Right cardiac atrium (tissue), 5 donors: ENCODE measurements around the gene KLC1. TPM values are rescaled to one million over a fixed set of nuclear protein-coding genes. Genes with fewer than 3 reads are reported as not detected.
"Not testable (repeated sequence)": the region's sequence is repeated elsewhere in the genome, so short reads cannot be mapped to it uniquely, and the experiment has no call there.

Experiments
- ATAC-seq, 2 donors: fragments of 200-7000 bp; cut with Tn5 transposase; one replicate each; pipeline versions ENCODE4 v1.8.0 to v1.9.1; 2020; ENCODE audit warnings: moderate library complexity in 2 of 2, mild to moderate bottlenecking in 1 of 2
- DNase-seq, 3 donors: peaks; one replicate each; pipeline ENCODE4 v3.0.0-alpha.2; 2020
- H3K27ac ChIP-seq: one replicate; pipeline ENCODE4 v1.5.1; 2013; ENCODE audit warnings: mild to moderate bottlenecking, low read length, control low read depth, moderate library complexity
- H3K27me3 ChIP-seq: one replicate; pipeline ENCODE4 v1.6.1; 2013; ENCODE audit not compliant: control insufficient read depth, insufficient read depth
- H3K4me1 ChIP-seq: one replicate; pipeline ENCODE4 v1.6.1; 2013; ENCODE audit warnings: low read length; ENCODE audit not compliant: control insufficient read depth, insufficient read depth
- H3K4me3 ChIP-seq: one replicate; pipeline ENCODE4 v1.5.1; 2013; ENCODE audit warnings: low read length, control low read depth
- H3K9me3 ChIP-seq: one replicate; pipeline ENCODE4 v1.6.1; 2013; ENCODE audit warnings: low read length; ENCODE audit not compliant: control insufficient read depth
- WGBS: extraction: QIAGEN DNeasy Blood & Tissue Kit; methylation state at CpG from one replicate; pipeline ENCODE4 v1.1.7; 2013; 5-methylcytosine and 5-hydroxymethylcytosine counted together
- intact Hi-C, 4 donors: fragments of 100-400 bp; cut with DNase I; formaldehyde crosslinking; loops; one replicate each; pipeline versions ENCODE4 v1.11.0 to v1.14.0; 2022 to 2023
- polyA plus RNA-seq: library from polyadenylated mRNA; stranded (reverse); fragments of 200-250 nt; gene quantifications from one replicate; pipeline ENCODE4 v1.2.3, GENCODE V29; 2013
- total RNA-seq, 4 donors: library from RNA; stranded (reverse); fragmentation: NEBNext Ultra II Directional; extraction: Animal tissue kit (Norgen Biotek cat#: 25700); gene quantifications; one replicate each; pipeline ENCODE4 v1.2.1, GENCODE V29; 2021
- donor health status: healthy with polysubstance abuse.
- donor health status: DM: no; HTN: yes; CAD: no.
- donor health status: DM: no; HTN: no; CAD: no.
- donor health status: DM: no; HTN: yes; CAD: no; lungs with severe emphysema.
- donor health status: DM: yes; HTN: yes; CAD: no.

KLC1 gene
- total and polyA plus RNA-seq, 5 donors = 110 to 137 (median 126) TPM

DNA sequence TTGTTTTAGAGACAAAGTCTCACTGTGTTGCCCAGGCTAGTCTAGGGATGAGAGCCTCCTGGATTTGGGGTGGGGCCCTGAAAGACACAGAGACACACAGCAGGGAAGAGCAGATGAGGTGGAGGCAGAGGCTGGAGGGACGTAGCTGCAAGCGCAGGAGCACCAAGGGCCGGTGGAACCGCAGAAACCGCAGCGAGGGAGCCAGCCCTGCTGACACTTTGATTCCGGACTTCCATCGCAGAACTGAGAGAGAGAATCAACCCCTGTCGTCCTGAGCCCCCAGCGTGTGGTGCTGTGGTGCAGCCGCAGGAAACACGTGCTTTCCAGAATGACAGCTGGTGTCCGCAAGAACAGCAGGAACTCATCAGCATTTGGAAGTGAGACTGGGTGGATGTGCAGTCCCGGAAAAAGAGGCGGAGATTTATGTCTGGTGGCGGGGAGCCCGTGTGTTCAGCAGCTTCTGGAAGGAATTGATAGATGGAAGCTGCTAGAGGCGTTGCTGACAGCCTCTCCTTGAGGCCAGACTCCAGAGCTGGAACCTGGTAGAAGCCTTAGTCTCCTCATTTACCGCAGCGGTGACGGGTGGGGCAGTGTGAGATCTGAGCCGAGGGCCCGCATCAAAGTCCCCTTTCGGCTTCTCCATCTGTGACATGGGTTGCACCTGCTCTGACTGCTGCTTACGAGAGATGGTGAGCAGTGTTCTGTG is 21.9 kb upstream of the KLC1 start:
- 2% methylated on average over 25 of the region's 25 CpGs for WGBS
- ATAC-seq = peak; percentile 85 to 89
- intact Hi-C loops = no loop called here
- Histone ChIP-seq H3K9me3 (no peaks in the 10 kb centered on the region), H3K4me3 (no peak overlapping the region), H3K27me3 (no peaks in the 10 kb centered on the region), H3K4me1 (peaks cover 6% of the 10 kb centered on the region), H3K27ac (no peak overlapping the region)
- DNase-seq = peak; percentile 77 to 90 (median 90)

DNA sequence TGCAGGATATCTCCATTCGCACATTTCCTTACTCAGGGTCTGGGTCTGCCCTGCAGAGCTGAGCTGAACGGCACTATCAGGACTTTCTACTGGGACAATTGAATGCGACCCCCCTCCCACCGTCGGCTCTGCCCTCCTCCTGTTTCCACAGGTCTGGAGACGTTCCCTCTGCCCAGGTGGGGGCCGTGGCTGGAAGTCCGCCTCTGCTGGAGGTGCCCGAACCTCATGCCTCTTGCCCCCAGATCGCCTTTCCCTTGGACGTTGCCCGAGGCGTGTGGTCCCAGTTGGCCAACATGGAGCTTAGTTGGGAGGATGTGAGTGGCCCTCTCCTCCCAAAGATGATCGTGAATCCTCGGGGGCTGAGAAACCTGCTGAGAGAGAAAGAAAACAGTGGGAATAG is 21.2 kb upstream of the KLC1 start:
- H3K4me1 ChIP-seq = peaks cover 6% of the 10 kb centered on the region
- DNase-seq (peak in 1 of 3 donors; percentile 63), ATAC-seq (peak in 1 of 2 donors; percentile 11)
- no peak overlapping the region for H3K27ac ChIP-seq
- intact Hi-C loops = no loop called here
- no peak overlapping the region for H3K4me3 ChIP-seq
- WGBS = 16% methylated on average over 15 of the region's 15 CpGs
- H3K27me3 ChIP-seq = no peaks in the 10 kb centered on the region
- H3K9me3 ChIP-seq = no peaks in the 10 kb centered on the region

DNA sequence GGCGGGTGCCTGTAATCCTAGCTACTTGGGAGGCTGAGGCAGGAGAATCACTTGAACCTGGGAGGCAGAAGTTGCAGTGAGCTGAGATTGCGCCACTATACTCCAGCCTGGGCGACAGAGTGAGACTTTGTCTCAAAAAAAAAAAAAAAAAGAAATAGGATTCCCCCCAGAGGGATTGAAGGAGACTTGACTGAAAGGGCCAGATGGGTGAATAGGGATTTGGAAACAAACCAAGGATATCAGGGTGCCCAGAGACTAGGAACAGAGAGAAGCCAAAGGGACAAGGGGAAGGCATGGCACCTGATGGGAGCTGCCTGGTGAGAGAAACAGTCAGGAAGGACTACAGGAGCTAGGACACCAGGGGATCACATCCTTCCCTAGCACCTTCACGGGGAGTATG is 19.9 kb upstream of the KLC1 start:
- H3K4me1 ChIP-seq, ATAC-seq, intact Hi-C loops, H3K27me3 ChIP-seq, H3K9me3 ChIP-seq, DNase-seq, H3K4me3 ChIP-seq, H3K27ac ChIP-seq: not testable (repeated sequence)
- WGBS = 94% methylated on average over 4 of the region's 4 CpGs

DNA sequence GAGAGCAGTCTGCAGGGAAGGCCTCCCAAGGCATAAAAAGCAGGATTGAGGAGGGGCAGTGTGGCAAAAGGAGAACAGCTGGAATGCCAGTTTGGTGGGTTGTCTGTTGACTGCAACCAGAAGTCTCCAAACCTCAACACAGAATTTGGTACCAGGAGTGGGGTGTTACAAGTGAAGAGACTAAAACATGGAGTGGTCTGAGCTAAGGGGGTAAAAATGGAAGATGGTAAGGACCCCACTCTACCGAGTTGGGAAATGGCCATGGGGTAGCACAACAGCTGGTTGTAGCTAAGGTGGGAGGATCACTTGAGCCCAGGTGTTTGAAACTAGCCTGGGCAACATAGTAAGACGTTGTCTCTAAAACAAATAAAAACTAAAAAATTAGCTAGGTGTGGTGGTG is 17.8 kb upstream of the KLC1 start:
- peaks cover 6% of the 10 kb centered on the region for H3K4me1 ChIP-seq
- no peak for ATAC-seq

DNA sequence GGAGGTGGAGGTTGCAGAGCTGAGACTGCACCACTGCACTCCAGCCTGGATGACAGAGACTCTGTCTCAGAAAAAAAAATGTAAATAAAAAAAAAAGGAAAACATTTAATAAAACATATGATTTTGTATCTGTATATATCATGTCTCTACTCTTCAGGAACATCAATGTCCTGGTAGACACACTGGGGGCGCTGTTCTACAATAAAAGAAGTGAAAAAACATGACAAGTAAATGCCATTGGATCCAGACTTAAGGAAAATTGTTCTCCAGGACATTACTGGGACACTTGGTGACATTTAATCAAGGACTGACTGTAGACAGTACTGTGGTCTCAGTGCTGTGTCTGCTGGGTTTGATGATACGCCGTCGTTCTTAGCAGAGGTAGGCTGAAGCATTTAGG is 15.5 kb upstream of the KLC1 start:
- H3K9me3 ChIP-seq = no peaks in the 10 kb centered on the region
- ATAC-seq (peak in 1 of 2 donors; percentile 52), DNase-seq (no peak)
- no peak overlapping the region for H3K27ac ChIP-seq
- intact Hi-C loops = no loop called here
- no peak overlapping the region for H3K4me3 ChIP-seq
- 95% methylated on average over 4 of the region's 4 CpGs for WGBS
- no peaks in the 10 kb centered on the region for H3K4me1 ChIP-seq
- H3K27me3 ChIP-seq = no peaks in the 10 kb centered on the region

More for the DNA sequence above, 17.8 kb upstream of the KLC1 start:
- Histone ChIP-seq H3K27ac (no peak overlapping the region), H3K9me3 (no peaks in the 10 kb centered on the region), H3K27me3 (no peaks in the 10 kb centered on the region), H3K4me3 (no peak overlapping the region)
- intact Hi-C loops = no loop called here
- 92% methylated on average over 2 of the region's 2 CpGs for WGBS
- no peak for DNase-seq

DNA sequence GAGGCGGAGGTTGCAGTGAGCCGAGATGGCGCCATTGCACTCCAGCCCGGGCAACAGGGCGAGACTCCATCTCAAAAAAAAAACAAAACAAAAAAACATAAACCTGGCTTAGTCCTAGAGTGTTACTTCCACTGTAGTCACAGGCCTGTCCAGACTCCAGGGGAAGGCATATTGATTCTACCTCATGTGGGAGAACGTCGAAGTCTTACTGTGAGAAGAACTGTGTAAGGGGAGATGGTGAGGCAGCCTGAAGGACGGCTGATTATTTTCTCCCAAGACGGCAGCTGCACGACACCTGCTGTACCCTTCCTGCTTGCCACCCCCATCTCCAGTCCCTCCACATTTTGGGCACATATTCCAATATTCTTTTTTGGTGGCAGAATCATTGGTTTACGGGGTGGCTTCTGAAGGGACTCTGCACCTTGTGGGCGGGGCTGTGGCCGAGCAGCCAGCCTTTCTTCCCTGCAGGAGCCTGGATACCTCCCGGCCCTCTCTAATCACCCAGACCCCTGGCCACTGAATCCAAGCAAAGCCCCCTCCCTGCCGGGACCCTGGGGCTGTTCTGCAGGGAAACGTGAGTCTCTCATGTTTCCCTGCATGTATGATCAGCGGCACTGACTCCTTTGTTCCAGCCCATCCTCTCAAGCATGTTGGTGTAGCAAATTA is 12.2 kb upstream of the KLC1 start:
- no peak overlapping the region for H3K27ac ChIP-seq
- no peak overlapping the region for H3K4me3 ChIP-seq
- 79% methylated on average over 17 of the region's 17 CpGs for WGBS
- DNase-seq (peak in 1 of 3 donors; percentile 1), ATAC-seq (no peak)
- H3K4me1 ChIP-seq = no peaks in the 10 kb centered on the region
- intact Hi-C loops = no loop called here
- H3K27me3 ChIP-seq = no peaks in the 10 kb centered on the region
- H3K9me3 ChIP-seq = no peaks in the 10 kb centered on the region

DNA sequence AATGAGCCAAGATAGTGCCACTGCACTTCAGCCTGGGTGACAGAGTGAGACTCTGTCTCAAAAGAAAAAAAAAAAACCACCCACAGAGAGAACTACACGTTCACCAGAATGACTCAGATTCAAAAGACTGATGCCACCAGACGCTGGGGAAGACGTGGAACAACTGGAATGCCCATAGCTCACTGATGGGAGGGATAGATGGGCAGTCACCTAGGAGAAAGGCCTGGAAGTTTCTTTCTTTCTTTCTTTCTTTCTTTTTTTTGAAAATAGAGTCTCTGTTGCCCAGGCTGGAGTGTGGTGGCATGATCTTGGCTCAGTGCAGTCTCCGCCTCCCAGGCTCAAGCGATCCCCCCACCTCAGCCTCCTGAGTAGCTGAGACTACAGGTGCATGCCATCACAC is 10.0 kb upstream of the KLC1 start:
- 77% methylated on average over 5 of the region's 5 CpGs for WGBS
- Histone ChIP-seq H3K4me3 (no peak overlapping the region), H3K27me3 (no peaks in the 10 kb centered on the region), H3K9me3 (no peaks in the 10 kb centered on the region), H3K4me1 (peaks cover 2% of the 10 kb centered on the region), H3K27ac (no peak overlapping the region)
- ATAC-seq (no peak), DNase-seq (no peak)
- intact Hi-C loops = no loop called here

DNA sequence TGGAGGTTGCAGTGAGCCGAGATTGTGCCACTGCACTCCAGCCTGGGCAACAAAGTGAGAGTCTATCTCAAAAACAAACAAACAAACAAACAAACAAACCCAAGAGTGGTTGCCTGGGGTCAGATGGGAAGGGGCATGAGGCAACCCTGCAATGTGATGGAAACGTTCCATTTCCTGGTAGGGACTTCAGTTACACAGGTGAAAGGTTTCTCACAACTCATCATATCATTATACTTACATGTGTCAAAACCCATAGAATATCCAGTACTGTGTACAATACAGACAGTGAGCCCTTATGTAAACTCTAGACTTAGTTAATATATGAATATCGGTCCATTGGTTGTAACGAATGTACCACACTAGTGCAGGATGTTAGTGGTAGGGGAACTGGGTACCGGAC is 7.2 kb upstream of the KLC1 start:
- no peaks in the 10 kb centered on the region for H3K27me3 ChIP-seq
- H3K27ac ChIP-seq = no peak overlapping the region
- intact Hi-C loops = no loop called here
- H3K4me1 ChIP-seq = peaks cover 4% of the 10 kb centered on the region
- ATAC-seq (no peak), DNase-seq (no peak)
- WGBS = 83% methylated on average over 5 of the region's 5 CpGs
- no peak overlapping the region for H3K4me3 ChIP-seq
- H3K9me3 ChIP-seq = no peaks in the 10 kb centered on the region

DNA sequence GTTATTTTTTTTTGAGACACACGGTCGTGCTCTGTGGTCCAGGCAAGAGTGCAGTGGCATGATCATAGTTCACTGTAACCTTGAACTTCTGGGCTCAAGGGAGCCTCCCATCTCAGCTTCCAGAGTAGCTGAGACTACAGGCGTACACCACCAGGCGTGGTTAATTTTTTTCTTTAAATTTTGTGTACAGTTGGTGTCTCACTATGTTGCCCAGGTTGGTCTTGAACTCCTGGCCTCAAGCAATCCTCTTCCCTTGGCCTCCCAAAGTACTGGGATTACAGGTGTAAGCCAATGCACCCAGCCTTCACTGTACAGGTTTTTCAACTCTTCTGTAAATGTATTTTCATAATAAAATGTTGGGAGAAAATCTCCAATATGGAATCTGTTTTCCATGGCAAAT is 5.7 kb upstream of the KLC1 start:
- Histone ChIP-seq H3K27me3 (no peaks in the 10 kb centered on the region), H3K4me3 (no peak overlapping the region), H3K4me1 (peaks cover 4% of the 10 kb centered on the region), H3K9me3 (no peaks in the 10 kb centered on the region), H3K27ac (no peak overlapping the region)
- WGBS = 81% methylated on average over 4 of the region's 4 CpGs
- intact Hi-C loops = no loop called here
- ATAC-seq (no peak), DNase-seq (no peak)

DNA sequence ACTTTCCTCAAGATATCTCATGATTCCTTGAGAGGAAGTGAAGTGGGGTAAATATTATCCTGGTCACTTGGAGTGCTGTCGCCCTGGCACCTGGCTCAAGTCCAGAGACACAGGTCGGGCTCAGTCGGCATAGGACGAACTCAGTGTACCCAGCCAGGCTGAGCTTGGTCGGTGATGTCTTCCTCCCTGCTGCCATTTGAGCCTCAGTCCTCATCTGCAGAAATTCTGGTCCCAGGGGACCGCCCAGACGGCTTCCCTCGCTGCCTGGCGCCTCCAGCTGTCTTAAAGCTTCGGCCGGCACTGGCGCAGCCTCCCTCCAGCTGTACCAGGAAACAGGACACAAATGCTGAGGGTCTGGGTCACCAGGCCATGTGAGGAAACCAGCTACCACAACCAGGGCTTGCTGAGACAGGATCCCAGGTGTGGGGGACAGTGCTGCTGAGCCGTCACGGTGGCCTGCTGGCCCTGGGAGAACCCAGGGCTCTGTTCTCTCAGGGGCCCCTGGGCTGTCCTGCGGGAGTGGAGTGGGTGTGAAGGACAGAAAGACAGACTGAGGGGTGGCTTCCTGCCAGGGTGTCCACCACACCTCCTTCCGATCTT is 5.0 kb upstream of the KLC1 start:
- Histone ChIP-seq H3K4me3 (no peak overlapping the region), H3K9me3 (no peaks in the 10 kb centered on the region), H3K27me3 (no peaks in the 10 kb centered on the region), H3K27ac (peak overlapping the region; percentile 14), H3K4me1 (peaks cover 4% of the 10 kb centered on the region)
- intact Hi-C loops = no loop called here
- WGBS = 29% methylated on average over 16 of the region's 16 CpGs
- ATAC-seq (peak; percentile 15 to 35), DNase-seq (peak; percentile 66 to 84 (median 82))

DNA sequence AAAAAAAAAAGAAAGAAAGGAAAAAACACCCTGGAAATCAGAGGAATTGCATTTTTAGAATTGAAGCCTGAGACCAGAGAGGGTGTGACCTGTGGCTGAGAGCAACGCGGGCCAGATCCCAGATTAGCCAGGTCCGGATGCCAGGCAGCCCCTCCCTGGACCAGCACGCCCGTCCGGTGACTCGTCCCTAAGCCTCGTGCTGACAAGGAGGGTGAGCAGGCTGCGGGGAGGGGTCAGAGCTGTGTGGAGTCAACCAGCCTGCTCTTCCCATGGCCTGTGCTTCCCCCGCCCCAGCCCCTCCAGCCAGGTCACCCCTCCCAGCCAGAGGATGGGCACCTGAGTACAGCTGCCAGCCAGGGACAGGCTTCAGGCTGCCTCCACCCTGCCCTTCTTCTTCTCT is 4.2 kb upstream of the KLC1 start:
- Histone ChIP-seq H3K4me3 (no peak overlapping the region), H3K27me3 (no peaks in the 10 kb centered on the region), H3K27ac (no peak overlapping the region), H3K9me3 (no peaks in the 10 kb centered on the region), H3K4me1 (peaks cover 4% of the 10 kb centered on the region)
- ATAC-seq (peak; percentile 52 to 79), DNase-seq (peak; percentile 88 to 89 (median 89))
- 15% methylated on average over 10 of the region's 10 CpGs for WGBS
- intact Hi-C loops = no loop called here
